NCI-H510A (cell line): ENCODE measurements around the gene TMEM81.
A peak's percentile ranks its signal among the peaks of the same experiment; 100 is the strongest.

Experiments used
- DNase-seq: peaks from one replicate; lab custom pipeline; 2025; lab: John Stamatoyannopoulos, UW

The TMEM81 gene

GRCh38 chr1:205076245-205076761 lies 8.0 kb downstream of the TMEM81 start:
- no peak for DNase-seq

DNA sequence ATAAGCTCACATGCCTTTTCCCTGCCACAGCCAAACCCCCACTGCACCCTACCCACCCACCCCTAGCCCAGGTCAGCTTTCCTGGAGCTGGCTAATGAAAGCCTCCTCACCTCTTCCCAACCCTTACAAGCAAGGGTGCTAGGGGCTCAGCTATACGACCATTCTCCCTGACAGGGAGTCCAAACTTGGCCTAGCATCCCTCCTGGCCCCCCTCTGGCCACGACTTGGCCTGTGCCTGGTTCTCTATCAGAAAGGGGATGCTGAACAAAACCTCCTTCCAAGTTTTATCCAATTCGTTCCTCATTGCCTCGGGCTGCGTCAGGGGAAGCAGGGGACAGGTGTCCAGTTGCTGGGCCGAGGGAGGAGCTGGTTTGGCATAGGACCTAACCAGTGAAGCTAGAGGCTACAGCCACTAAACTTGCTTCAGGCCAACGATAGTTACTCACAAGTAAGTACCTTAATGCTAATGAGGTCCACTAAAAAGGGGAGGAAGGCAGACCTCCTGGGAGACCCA lies 8.6 kb downstream of the TMEM81 start:
- DNase-seq = no peak

GRCh38 chr1:205074513-205074912 lies 9.7 kb downstream of the TMEM81 start:
- DNase-seq = no peak

- no peak for DNase-seq
These were observed 10.2 kb downstream of the TMEM81 start for GRCh38 chr1:205074084-205074483.

- DNase-seq = no peak
These were observed 10.7 kb downstream of the TMEM81 start for GRCh38 chr1:205073511-205073910.

- no peak for DNase-seq
These were observed 11.4 kb downstream of the TMEM81 start for GRCh38 chr1:205072881-205073280.

DNA sequence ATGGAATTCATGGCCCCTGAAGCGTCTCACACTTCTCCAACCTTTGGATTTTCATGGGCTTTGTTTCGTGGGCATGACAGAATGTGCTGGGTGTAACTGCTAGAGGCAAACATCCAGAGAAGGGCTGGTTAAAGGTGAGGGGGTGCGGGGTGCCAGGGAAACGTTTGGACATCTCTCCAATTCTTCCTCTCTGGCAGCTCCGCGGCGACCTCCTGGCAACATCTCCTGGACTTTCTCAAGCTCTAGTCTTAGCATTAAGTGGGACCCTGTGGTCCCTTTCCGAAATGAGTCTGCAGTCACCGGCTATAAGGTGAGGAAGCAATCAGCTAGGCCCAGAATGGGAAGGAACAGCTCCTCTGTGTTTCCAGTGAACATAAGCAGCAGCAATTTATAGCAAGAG lies 12.0 kb downstream of the TMEM81 start:
- DNase-seq = no peak

- no peak for DNase-seq
These were observed 12.5 kb downstream of the TMEM81 start for GRCh38 chr1:205071801-205072200.

DNA sequence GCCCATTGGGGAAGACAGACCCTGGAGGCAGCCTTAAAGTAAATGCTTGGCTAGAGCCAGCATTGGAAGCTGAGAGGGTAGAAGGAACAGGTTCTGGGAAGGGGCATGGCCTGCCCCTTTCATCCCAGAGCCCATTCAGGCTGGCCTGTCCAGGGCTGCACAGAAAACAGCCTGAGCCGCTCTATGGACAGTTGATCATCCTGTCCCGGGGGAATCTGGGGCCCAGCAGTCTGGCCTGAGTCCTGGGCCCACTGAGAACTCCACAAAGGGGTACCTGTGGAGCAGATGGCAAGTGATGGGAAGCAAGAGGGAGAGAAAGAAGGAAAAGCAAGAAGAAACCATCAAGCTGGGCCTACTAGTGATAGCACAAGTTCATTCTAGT lies 13.2 kb downstream of the TMEM81 start:
- DNase-seq = no peak

DNA sequence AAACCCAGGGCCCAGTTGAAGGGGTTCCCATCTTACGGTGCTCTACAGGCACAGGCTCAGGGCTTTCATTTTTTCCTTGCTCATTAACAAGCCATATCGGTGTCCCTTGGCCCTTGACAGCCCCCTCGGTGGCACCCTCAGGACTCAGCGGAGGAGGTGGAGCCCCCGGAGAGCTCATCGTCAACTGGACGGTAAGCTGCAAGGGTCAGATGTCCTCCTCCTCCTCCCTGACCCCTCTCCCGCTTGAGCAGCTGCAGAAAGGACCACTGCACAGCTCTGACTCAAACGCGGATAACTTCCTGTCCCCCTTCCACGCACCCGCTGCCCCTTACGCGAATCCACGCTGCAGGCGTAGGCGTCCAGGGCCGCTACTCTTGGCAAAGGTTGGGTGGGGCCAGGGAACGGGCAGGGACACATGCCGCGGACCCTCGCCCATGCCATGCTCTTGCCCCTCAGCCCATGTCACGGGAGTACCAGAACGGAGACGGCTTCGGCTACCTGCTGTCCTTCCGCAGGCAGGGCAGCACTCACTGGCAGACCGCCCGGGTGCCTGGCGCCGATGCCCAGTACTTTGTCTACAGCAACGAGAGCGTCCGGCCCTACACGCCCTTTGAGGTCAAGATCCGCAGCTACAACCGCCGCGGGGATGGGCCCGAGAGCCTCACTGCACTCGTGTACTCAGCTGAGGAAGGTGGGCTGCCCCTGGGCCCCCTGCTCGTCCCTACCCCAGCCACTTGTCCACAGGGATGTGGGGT lies 14.7 kb downstream of the TMEM81 start:
- no peak for DNase-seq

GRCh38 chr1:205068457-205069040 lies 15.7 kb downstream of the TMEM81 start:
- no peak for DNase-seq

DNA sequence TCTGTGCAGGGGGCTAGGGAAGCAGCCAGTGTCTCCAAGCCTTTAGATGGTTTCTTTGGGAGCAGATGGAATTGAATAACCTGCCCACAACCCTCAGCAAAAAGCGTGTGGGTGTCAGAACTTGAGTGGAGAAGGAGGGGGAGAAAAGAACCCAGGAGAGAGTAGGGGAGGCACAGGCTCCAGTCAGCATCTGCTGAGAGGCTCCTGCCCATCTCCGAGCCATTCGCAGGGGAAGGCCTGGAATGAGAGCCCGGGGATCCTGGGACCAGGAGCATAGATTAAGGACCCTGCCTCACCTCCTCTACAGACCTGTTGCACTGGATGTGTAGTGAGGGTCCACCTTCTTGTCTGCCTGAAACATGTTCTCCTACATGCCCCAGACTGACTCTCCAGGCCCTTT lies 16.3 kb downstream of the TMEM81 start:
- DNase-seq = no peak

GRCh38 chr1:205067031-205067430 lies 17.2 kb downstream of the TMEM81 start:
- no peak for DNase-seq

DNA sequence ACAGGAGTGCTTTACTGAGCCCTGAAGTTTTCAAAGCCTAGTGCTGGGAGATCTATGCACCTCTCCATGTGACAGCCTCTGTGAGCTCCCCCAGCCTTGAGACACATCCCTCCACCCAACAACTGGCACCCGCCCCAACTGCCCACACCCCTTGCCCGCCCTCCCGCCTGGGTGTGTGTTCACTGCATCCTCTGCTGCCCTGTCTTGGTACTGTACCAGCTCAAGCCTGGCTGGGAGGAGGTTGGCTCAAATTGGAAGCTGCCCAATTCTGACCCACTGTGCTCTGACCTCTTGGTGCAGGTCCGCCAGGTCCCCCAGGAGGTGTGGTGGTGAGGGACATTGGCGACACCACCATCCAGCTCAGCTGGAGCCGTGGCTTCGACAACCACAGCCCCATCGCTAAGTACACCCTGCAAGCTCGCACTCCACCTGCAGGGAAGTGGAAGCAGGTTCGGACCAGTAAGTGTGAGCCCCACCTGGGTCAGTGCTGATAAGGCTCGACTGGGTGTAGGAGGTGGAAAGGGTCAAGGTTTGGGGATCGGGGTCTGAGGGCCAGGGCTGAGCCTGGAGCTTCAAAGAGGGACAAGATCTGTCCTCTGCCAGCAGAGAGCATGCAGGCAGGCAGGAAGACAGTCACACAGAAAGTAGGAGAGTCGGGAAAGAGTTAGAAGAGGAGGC lies 18.0 kb downstream of the TMEM81 start:
- DNase-seq = no peak

GRCh38 chr1:205065666-205066065 lies 18.6 kb downstream of the TMEM81 start:
- no peak for DNase-seq

- DNase-seq = no peak
These were observed 19.4 kb downstream of the TMEM81 start for GRCh38 chr1:205064741-205065316.

DNA sequence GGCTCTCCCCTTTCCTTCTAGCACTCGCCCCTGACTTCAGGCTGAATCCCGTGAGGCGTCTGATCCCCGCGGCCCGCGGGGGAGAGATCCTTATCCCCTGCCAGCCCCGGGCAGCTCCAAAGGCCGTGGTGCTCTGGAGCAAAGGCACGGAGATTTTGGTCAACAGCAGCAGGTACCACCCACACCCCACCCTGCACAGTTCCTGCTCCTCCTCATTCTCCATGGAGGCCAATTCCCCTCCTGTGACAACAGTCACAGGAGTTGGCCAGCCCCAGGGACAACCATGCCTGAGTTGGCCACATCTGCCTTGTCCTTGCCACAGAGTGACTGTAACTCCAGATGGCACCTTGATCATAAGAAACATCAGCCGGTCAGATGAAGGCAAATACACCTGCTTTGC lies 20.0 kb downstream of the TMEM81 start:
- DNase-seq = no peak

GRCh38 chr1:205062895-205063294 lies 21.4 kb downstream of the TMEM81 start:
- DNase-seq = no peak

DNA sequence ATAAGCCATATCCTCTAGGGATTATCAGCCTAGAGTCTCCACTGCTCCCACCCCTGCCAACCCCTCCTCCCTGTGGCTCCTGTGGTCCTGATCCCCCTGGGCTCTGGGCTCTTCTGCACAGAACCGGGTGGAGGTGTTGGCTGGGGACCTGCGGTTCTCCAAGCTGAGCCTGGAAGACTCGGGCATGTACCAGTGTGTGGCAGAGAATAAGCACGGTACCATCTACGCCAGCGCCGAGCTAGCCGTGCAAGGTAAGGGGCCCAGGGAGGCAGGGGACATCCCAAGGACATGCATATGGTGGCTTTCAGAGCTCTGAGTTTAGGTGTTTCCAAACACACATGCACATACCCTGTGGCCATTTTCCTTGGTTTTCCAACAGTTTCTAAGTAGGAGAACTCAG lies 21.9 kb downstream of the TMEM81 start:
- no peak for DNase-seq

DNA sequence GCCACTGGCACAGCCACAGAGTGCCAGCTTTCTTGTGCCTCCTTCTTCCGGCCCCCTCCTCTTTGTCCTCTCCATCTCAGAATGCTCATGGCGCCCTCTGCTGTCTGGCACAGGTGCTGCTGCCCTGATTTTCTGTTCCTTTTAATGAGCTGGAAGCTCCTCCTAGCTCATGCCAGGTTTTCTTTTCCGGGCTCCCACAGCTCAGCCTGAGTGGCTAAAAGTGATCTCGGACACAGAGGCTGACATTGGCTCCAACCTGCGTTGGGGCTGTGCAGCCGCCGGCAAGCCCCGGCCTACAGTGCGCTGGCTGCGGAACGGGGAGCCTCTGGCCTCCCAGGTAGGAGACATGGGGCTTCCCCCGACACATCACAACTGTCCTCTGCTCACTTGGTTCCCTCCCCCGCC lies 22.6 kb downstream of the TMEM81 start:
- peak; percentile 70 for DNase-seq

DNA sequence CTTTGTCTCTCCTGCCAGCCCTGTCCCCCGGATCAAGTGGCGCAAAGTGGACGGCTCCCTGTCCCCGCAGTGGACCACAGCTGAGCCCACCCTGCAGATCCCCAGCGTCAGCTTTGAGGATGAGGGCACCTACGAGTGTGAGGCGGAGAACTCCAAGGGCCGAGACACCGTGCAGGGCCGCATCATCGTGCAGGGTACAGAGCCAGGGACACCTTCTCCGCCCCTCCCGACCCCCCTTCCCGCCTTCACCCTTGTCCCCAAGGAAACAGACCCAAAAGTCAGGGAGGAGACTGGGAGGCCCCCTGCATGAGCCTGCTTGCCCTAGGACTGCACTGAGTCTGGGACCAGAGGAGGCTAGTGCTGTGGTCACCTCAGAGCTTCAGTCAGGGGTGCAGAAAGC lies 23.0 kb downstream of the TMEM81 start:
- no peak for DNase-seq

DNA sequence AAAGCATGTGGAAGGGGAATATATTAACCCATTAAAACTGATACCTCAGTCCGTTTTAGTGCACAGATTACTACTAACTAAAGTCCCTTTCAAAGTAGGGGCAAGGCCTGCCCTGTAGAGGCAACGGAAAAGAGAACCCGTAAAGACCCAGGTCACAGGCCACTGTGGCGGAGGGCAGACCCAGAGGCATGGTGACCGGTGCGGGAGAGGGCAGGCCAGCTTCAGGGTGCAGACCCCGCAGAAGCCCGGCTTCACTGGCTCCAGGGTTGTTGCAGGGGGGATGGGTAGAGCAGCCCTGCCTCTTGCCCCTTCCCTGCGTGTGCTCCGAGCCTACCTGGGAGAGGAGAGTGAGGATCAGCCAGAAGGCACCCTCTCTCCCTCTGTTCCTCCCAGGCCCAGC lies 23.5 kb downstream of the TMEM81 start:
- no peak for DNase-seq

GRCh38 chr1:205059660-205060059 lies 24.6 kb downstream of the TMEM81 start:
- no peak for DNase-seq
